Panc1 (cell line): Measurements from ENCODE around the gene FGA. TPM values are rescaled to one million over a fixed set of nuclear protein-coding genes. Genes with fewer than 3 reads are reported as not detected.

Experiments used
- ATAC-seq: fragments of 200-7000 bp; cut with Tn5 transposase; 2 replicates; pipeline ENCODE4 v1.9.1; 2020; ENCODE audit warnings: mild to moderate bottlenecking, moderate library complexity
- Bru-seq: library from RNA; stranded (reverse); fragments of 400-500 nt; gene quantifications from one replicate; lab custom pipeline; 2021; lab: Mats Ljungman, UMichigan
- BruChase-seq, 2 experiments: library from RNA; stranded (reverse); fragments of 400-500 nt; gene quantifications; one replicate each; lab custom pipeline; 2021; lab: Mats Ljungman, UMichigan
- BruUV-seq: library from RNA; stranded (reverse); fragments of 400-500 nt; replicated peaks from 2 replicates; lab custom pipeline; 2021; lab: Mats Ljungman, UMichigan
- CTCF ChIA-PET: fragments of 300-600 bp; sonication (Branson Sonifier 250); formaldehyde crosslinking; loops from one replicate; lab custom pipeline; 2022; ENCODE audit warnings: antibody characterized with exemption; lab: Charles Lee
- POLR2A ChIA-PET: fragments of 300-600 bp; sonication (Branson Sonifier 250); formaldehyde crosslinking; loops from one replicate; lab custom pipeline; 2022; ENCODE audit warnings: antibody characterized with exemption; lab: Charles Lee
- DNase-seq: peaks from one replicate; pipeline ENCODE4 v3.0.0-alpha.2; 2010; ENCODE audit warnings: low read depth, low spot score
- H3K27ac ChIP-seq: 2 replicates; pipeline ENCODE4 v1.5.1; 2011; ENCODE audit warnings: mild to moderate bottlenecking, low read length, inconsistent platforms
- H3K27me3 ChIP-seq: fragments of 200-500 bp; sonication (Bioruptor generic); 2 replicates; pipeline ENCODE4 v1.6.0; 2014; ENCODE audit warnings: low read length, inconsistent platforms; ENCODE audit not compliant: control insufficient read depth, insufficient read depth
- H3K36me3 ChIP-seq: fragments of 200-500 bp; sonication (Bioruptor generic); 2 replicates; pipeline ENCODE4 v1.5.1; 2014; ENCODE audit warnings: inconsistent platforms, mild to moderate bottlenecking, low read length, moderate library complexity; ENCODE audit not compliant: control insufficient read depth, insufficient read depth
- H3K4me1 ChIP-seq: 2 replicates; pipeline ENCODE4 v1.5.1; 2011; ENCODE audit warnings: inconsistent platforms, mild to moderate bottlenecking, low read length, moderate library complexity; ENCODE audit not compliant: control insufficient read depth, insufficient read depth
- H3K4me3 ChIP-seq, 2 experiments: 2 replicates each; pipeline ENCODE4 v1.5.1; 2011 to 2012; ENCODE audit warnings: low read depth in 2 of 2, low read length in 2 of 2, mild to moderate bottlenecking in 2 of 2, inconsistent platforms in 1 of 2, moderate library complexity in 1 of 2
- H3K9me3 ChIP-seq: fragments of 200-500 bp; sonication (Bioruptor generic); 2 replicates; pipeline ENCODE4 v1.5.1; 2014; ENCODE audit warnings: low read depth, mild to moderate bottlenecking, inconsistent platforms, low read length, moderate library complexity; ENCODE audit not compliant: control insufficient read depth, insufficient read depth
- POLR2AphosphoS5 ChIP-seq: IDR thresholded peaks from 2 replicates; pipeline ENCODE4 v1.6.1; 2012; ENCODE audit warnings: mild to moderate bottlenecking, low read depth, low read length, moderate library complexity
- REST ChIP-seq, 2 experiments: IDR thresholded peaks; 2 replicates each; pipeline ENCODE4 v1.6.1; 2011 to 2012; ENCODE audit warnings: low read depth in 2 of 2, control low read depth in 1 of 2, low read length in 1 of 2, mild to moderate bottlenecking in 1 of 2, moderate library complexity in 1 of 2; ENCODE audit not compliant: insufficient read depth in 1 of 2
- SIN3A ChIP-seq: IDR thresholded peaks from 2 replicates; pipeline ENCODE4 v1.6.1; 2012; ENCODE audit warnings: low read depth, mild to moderate bottlenecking, low read length, moderate library complexity, borderline replicate concordance; ENCODE audit not compliant: insufficient read depth
- TCF7L2 ChIP-seq: IDR thresholded peaks from 2 replicates; pipeline ENCODE4 v1.6.1; 2011; ENCODE audit warnings: mild to moderate bottlenecking, low read depth, low read length, inconsistent platforms
- in situ Hi-C: cut with HindIII; loops from 2 replicates; pipeline ENCODE4 v1.10.0; 2016; ENCODE audit warnings: low sequenced_read_pairs, low pct_unique_long_range_greater_than_20kb
- intact Hi-C: fragments of 100-400 bp; cut with micrococcal nuclease; formaldehyde crosslinking; loops from one replicate; pipeline ENCODE4 v1.10.0; 2022; ENCODE audit not compliant: unreplicated experiment
- long read RNA-seq: library from polyadenylated mRNA; unstranded; transcript quantifications from one replicate; pipeline ENCODE4 v2.0.0, GENCODE V29; 2021; ENCODE audit not compliant: unreplicated experiment
- polyA plus RNA-seq: library from polyadenylated mRNA; unstranded; fragments of >200 nt; gene quantifications from one replicate; pipeline ENCODE4 v1.2.1, GENCODE V29; 2012; ENCODE audit warnings: missing spikeins; ENCODE audit not compliant: insufficient read length
- total RNA-seq: library from RNA; stranded (reverse); gene quantifications from one replicate; pipeline ENCODE4 v1.2.1, GENCODE V29; 2021; ENCODE audit not compliant: unreplicated experiment
- TF ChIP-seq, protein P1 (sequence below): fragments of 450-650 bp; IDR thresholded peaks from 2 replicates; pipeline ENCODE4 v1.5.1; 2017; ENCODE audit warnings: mild to moderate bottlenecking

The FGA gene
- total RNA-seq (2.7 TPM), Bru-seq, nascent RNA (percentile 36 among the genes with signal in this experiment), BruChase-seq, experiment 1, labeled RNA remaining after a 2-hour chase (percentile 22 among the genes with signal in this experiment), BruChase-seq, experiment 2, labeled RNA remaining after a 6-hour chase (percentile 20 among the genes with signal in this experiment)
- polyA plus RNA-seq: not detected
- long read RNA-seq: 0 reads

- no peaks in the 10 kb centered on the region for H3K9me3 ChIP-seq
- H3K27ac ChIP-seq: no peak within 1 kb of the TSS
- no peak for DNase-seq
- no peaks in the 10 kb centered on the region for H3K4me1 ChIP-seq
- ChIA-PET CTCF (no interaction called here), POLR2A (no interaction called here)
- TF ChIP-seq, protein P1, sequence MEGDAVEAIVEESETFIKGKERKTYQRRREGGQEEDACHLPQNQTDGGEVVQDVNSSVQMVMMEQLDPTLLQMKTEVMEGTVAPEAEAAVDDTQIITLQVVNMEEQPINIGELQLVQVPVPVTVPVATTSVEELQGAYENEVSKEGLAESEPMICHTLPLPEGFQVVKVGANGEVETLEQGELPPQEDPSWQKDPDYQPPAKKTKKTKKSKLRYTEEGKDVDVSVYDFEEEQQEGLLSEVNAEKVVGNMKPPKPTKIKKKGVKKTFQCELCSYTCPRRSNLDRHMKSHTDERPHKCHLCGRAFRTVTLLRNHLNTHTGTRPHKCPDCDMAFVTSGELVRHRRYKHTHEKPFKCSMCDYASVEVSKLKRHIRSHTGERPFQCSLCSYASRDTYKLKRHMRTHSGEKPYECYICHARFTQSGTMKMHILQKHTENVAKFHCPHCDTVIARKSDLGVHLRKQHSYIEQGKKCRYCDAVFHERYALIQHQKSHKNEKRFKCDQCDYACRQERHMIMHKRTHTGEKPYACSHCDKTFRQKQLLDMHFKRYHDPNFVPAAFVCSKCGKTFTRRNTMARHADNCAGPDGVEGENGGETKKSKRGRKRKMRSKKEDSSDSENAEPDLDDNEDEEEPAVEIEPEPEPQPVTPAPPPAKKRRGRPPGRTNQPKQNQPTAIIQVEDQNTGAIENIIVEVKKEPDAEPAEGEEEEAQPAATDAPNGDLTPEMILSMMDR: no peak
- TF ChIP-seq POLR2AphosphoS5 (no peak), REST (IDR thresholded peaks at IDR 0.05; ENCODE audit: insufficient read depth in 1 of 2, low read depth in 2 of 2, low read length in 1 of 2) (no peak), SIN3A (no peak), TCF7L2 (no peak)
- no peaks in the 10 kb centered on the region for H3K27me3 ChIP-seq
- no peaks in the 10 kb centered on the region for H3K36me3 ChIP-seq
- intact Hi-C loops (no loop called here), in situ Hi-C loops (no loop called here)
- ATAC-seq: no peak
- BruUV-seq: no TSS peak
- H3K4me3 ChIP-seq: no peak within 1 kb of the TSS
Measured at GRCh38 chr4:154590329-154591006, at the start of gene FGA. TSS of gene FGA (minus strand) at chr4:154590742. CDS start at chr4:154590687, 55 bp downstream.

GRCh38 chr4:154634058-154634457 is 43.5 kb upstream of the FGA start:
- DNase-seq (no peak), ATAC-seq (no peak)
- in situ Hi-C loops (no loop called here), intact Hi-C loops (no loop called here)
- Histone ChIP-seq H3K4me1 (no peaks in the 10 kb centered on the region), H3K36me3 (no peaks in the 10 kb centered on the region), H3K9me3 (no peaks in the 10 kb centered on the region), H3K4me3 (no peak overlapping the region), H3K27ac (no peak overlapping the region), H3K27me3 (no peaks in the 10 kb centered on the region)
- CTCF ChIA-PET: no interaction called here
- TF ChIP-seq TCF7L2 (no peak), SIN3A (no peak), REST (IDR thresholded peaks at IDR 0.05; ENCODE audit: insufficient read depth in 1 of 2, low read depth in 2 of 2, low read length in 1 of 2) (no peak), POLR2AphosphoS5 (no peak)
- TF ChIP-seq, protein P1: no peak
- POLR2A ChIA-PET: no interaction called here
- no TSS peak for BruUV-seq
